GM10248 (cell line): ENCODE data around the gene RALGAPA2.

Source experiments
- CTCF ChIA-PET: fragments of 300-600 bp; sonication (Branson Sonifier 250); formaldehyde crosslinking; extraction: SDS; loops from one replicate; lab custom pipeline; 2021; ENCODE audit warnings: antibody characterized with exemption; lab: Yijun Ruan, JAX
- POLR2A ChIA-PET: fragments of 350-650 bp; sonication (Branson Sonifier 250); formaldehyde crosslinking; extraction: SDS; loops from one replicate; lab custom pipeline; 2020; ENCODE audit warnings: antibody characterized with exemption; lab: Yijun Ruan, JAX
- DNase-seq: peaks from one replicate; pipeline ENCODE4 v3.0.0; 2012; ENCODE audit errors: extremely low spot score
- TF ChIP-seq, protein P1 (sequence below): IDR thresholded peaks from 2 replicates; pipeline ENCODE4 v1.5.1; 2012; ENCODE audit warnings: mild to moderate bottlenecking, low read depth; ENCODE audit errors: extremely low read depth, missing control alignments, control extremely low read depth

Gene RALGAPA2

DNA sequence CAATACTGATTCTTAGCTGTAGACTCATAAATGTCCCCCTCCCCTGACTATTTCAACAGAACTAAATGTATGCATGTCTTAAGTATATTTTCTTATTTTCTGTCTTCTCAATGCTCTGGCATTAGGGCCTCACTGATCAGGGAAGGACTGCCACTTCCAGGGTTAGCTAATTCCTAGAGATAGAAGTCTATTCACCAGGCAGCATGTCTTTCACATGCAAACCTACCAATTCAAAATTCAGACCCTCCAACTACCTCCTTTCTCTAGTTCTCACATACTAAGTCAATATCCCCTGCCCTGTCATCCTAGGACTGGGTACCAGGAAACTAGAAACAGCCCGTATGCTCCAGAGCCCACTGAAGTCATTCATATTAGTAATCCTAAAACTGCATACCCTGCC is 132.3 kb downstream of the RALGAPA2 start:
- ChIA-PET POLR2A (no interaction called here), CTCF (interaction anchor here (0.9 to 1.4 kb wide), 4 partner anchors 10 to 46 kb away, joined by 3 to 7 read pairs (median 3); no protein-coding TSS in a partner anchor)
- DNase-seq, result no peak
- TF ChIP-seq, protein P1, sequence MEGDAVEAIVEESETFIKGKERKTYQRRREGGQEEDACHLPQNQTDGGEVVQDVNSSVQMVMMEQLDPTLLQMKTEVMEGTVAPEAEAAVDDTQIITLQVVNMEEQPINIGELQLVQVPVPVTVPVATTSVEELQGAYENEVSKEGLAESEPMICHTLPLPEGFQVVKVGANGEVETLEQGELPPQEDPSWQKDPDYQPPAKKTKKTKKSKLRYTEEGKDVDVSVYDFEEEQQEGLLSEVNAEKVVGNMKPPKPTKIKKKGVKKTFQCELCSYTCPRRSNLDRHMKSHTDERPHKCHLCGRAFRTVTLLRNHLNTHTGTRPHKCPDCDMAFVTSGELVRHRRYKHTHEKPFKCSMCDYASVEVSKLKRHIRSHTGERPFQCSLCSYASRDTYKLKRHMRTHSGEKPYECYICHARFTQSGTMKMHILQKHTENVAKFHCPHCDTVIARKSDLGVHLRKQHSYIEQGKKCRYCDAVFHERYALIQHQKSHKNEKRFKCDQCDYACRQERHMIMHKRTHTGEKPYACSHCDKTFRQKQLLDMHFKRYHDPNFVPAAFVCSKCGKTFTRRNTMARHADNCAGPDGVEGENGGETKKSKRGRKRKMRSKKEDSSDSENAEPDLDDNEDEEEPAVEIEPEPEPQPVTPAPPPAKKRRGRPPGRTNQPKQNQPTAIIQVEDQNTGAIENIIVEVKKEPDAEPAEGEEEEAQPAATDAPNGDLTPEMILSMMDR, result no peak

DNA sequence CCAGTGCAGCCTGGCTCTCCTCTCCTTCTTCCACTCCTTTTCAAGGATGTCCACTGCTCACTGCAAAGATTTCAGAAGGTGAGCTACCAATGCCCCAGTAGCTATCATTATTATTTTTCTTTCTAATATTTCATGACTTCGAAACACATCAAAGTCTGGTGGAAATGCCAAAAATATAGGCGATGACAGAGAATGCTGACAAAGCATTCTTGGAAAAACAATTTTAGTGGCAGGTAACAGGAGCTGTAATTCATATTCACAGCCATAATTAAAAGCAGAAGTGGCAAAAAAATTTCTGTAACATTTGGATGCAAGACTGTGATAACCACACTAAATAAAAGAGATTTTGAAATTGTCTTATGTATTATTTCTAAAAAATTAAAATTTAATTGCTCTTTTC is 133.6 kb downstream of the RALGAPA2 start:
- ChIA-PET POLR2A (no interaction called here), CTCF (interaction anchor here (0.8 to 1.4 kb wide), 5 partner anchors 11 to 44 kb away, joined by 3 to 7 read pairs (median 3); no protein-coding TSS in a partner anchor)
- TF ChIP-seq, protein P1, result no peak
- DNase-seq, result no peak

DNA sequence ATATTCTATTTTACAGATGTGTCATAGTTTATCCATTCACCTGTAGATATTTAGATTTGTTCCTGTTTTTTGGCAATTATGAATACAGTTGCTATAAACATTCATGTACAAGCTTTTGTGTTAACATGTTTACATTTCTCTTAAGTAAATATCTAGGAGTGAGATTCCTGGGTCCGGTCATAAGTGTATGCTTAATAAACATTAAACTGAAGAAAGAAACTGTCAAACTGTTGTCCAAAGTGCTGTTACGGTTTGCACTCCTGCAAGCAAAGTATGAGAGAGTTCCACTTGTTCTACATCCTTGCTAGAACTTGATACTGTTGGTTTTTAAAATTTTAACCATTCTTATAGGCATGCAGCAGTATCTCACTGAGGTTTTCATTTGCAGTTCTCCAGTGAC is 138.6 kb downstream of the RALGAPA2 start:
- CTCF ChIA-PET, result interaction anchor here (1.6 to 2.4 kb wide), 2 partner anchors 19 to 336 kb away, joined by 3 to 8 read pairs; no protein-coding TSS in a partner anchor
- POLR2A ChIA-PET, result no interaction called here
- DNase-seq, result no peak
- TF ChIP-seq, protein P1, result no peak

GRCh38 chr20:20571068-20571780 is 141.2 kb downstream of the RALGAPA2 start:
- DNase-seq, result no peak
- TF ChIP-seq, protein P1, result no peak
- POLR2A ChIA-PET, result no interaction called here
- CTCF ChIA-PET, result interaction anchor here (1.2 kb wide), 1 partner anchor 212 kb away, joined by 3 read pairs; no protein-coding TSS in a partner anchor

DNA sequence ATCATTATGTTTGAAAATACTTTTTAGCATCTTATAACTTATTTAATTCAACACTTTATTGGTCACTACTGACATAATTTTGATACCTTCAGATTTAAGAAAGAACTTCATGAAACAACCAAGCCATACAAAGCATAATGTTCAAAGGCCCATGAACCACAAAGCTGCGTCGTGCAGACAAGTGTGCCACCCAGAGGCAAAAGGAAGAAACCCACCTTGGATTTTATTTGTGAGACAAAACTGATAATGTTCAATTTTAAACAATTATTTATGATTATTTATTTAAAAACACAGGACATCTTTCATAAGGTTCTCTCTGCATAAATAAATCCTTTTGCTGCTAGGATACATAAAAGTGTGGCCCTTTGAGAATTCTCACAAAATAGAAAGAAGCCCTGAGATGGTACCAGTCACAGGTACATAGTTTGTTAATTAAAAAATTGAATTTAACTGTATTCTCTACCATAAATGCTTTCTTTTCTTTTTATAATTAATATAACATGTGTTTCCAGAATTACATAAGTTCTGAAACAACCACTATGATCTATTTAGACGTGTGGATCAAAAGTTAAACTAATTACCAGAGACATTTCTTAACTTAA is 143.7 kb downstream of the RALGAPA2 start:
- ChIA-PET POLR2A (no interaction called here), CTCF (interaction anchor here (1.2 to 2.7 kb wide), 2 partner anchors 8 to 11 kb away, joined by 3 to 7 read pairs; no protein-coding TSS in a partner anchor)
- peak; percentile 33 for DNase-seq

DNA sequence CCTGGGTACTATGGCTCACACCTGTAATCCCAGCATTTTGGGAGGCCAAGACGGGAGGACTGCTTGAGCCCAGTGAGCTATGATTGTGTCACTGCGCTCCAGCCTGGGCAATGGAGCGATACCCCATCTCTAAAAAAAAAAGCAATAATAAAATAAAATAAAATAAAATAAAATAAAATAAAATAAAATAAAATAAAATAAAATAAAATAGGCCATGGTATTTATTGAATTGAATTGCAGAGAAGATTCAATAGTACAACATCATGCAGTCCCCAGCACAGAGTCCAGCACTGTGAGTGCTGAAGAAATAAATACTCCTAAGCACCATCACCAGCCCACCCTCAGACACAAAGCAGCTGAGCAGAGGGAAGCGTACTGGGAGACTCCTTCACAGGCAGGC is 144.7 kb downstream of the RALGAPA2 start:
- TF ChIP-seq, protein P1, result no peak
- no peak for DNase-seq
- ChIA-PET POLR2A (no interaction called here), CTCF (interaction anchor here (2.7 kb wide), 1 partner anchor 12 kb away, joined by 7 read pairs; no protein-coding TSS in a partner anchor)

More for the DNA sequence above, 143.7 kb downstream of the RALGAPA2 start:
- TF ChIP-seq, protein P1, result peak; percentile 64
